GM12878 (cell line): Measurements from ENCODE around the gene TH. TPM values are rescaled to one million over a fixed set of nuclear protein-coding genes. Genes with fewer than 3 reads are reported as not detected.

ENCODE experiments used
- ATF7 ChIP-seq: fragments of 450-650 bp; IDR thresholded peaks from 2 replicates; pipeline ENCODE4 v1.6.1; 2016; ENCODE audit warnings: low read depth, mild to moderate bottlenecking
- E2F4 ChIP-seq: IDR thresholded peaks from 2 replicates; pipeline ENCODE4 v1.6.1; 2012; ENCODE audit warnings: low read depth, low read length, improper control_type of control experiment
- EGR1 ChIP-seq, 2 experiments: IDR thresholded peaks; 1 replicate in 1 of 2; 2 replicates in 1 of 2; pipeline ENCODE4 v1.6.1; 2011 to 2012; ENCODE audit warnings: low read depth in 2 of 2, low read length in 2 of 2, borderline replicate concordance in 1 of 2, mild to moderate bottlenecking in 1 of 2, moderate library complexity in 1 of 2
- LARP7 ChIP-seq: fragments of 450-650 bp; IDR thresholded peaks from 2 replicates; pipeline ENCODE4 v1.6.1; 2017; ENCODE audit warnings: mild to moderate bottlenecking
- MLLT1 ChIP-seq: fragments of 450-650 bp; IDR thresholded peaks from 2 replicates; pipeline ENCODE4 v1.6.1; 2016; ENCODE audit warnings: mild to moderate bottlenecking
- SMC3 ChIP-seq: IDR thresholded peaks from 2 replicates; pipeline ENCODE4 v1.6.1; 2011; ENCODE audit warnings: low read length, improper control_type of control experiment, borderline replicate concordance
- TCF7 ChIP-seq: IDR thresholded peaks from 2 replicates; pipeline ENCODE4 v1.6.1; 2014; ENCODE audit warnings: antibody characterized with exemption, borderline replicate concordance
- ZNF384 ChIP-seq: IDR thresholded peaks from 2 replicates; pipeline ENCODE4 v1.6.1; 2012; ENCODE audit warnings: low read depth, mild to moderate bottlenecking, low read length, improper control_type of control experiment, borderline replicate concordance
- polyA plus RNA-seq, 11 experiments: library from polyadenylated mRNA; depleted of rRNA in 4 of 11; unstranded in 6 of 11; stranded (reverse) in 5 of 11; fragments of >200 nt; fragmentation: Nextera tagmentation in 4 of 11; fragmentation: Illumina TruSeq in 1 of 11; extraction: Ambion mirVana in 4 of 11; extraction: Trizol in 1 of 11; gene quantifications; 1 replicate in 1 of 11; 2 replicates in 10 of 11; pipeline versions ENCODE4 v1.2.1 to v1.2.3, GENCODE V29; 2011 to 2016; ENCODE audit warnings: inconsistent platforms in 2 of 11, missing spikeins in 2 of 11, low read depth in 1 of 11
- total RNA-seq, 4 experiments: library from RNA; depleted of rRNA in 3 of 4; stranded (reverse); fragments of >200 nt in 3 of 4; fragmentation: Illumina TruSeq in 1 of 4; extraction: Trizol in 1 of 4; gene quantifications; 2 replicates each; pipeline versions ENCODE4 v1.2.1 to v1.2.3, GENCODE V29; 2013 to 2021
- TF ChIP-seq, protein P1 (sequence below): fragments of 450-650 bp; IDR thresholded peaks from 2 replicates; pipeline ENCODE4 v1.6.1; 2017; ENCODE audit warnings: mild to moderate bottlenecking, low read depth, inconsistent platforms; ENCODE audit not compliant: poor library complexity, severe bottlenecking

The TH gene
- total and polyA plus RNA-seq, 10 of the 15 experiments (the other 5 are each of a cell fraction or from before 2014, with no cell fraction given): not detected

DNA sequence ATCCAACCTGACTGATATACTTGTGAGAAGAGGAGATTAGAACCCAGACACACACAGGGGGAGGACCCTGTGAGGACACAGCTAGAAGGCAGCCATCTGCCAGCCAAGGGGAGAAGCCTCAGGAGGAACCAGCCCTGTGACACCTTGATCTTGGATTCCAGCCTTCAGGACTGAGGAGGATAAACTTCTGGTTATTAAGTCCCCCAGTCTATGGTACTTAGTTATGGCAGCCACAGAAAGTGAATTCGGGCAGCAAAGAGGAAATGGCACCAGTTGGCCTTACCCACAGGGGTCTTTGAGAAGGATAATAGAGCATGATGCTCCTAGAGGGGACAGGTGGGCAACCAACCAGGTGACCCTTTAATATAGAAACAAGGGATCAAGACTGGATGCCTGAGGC lies 49.4 kb upstream of the TH start (continued):
- TF ChIP-seq, protein P1, sequence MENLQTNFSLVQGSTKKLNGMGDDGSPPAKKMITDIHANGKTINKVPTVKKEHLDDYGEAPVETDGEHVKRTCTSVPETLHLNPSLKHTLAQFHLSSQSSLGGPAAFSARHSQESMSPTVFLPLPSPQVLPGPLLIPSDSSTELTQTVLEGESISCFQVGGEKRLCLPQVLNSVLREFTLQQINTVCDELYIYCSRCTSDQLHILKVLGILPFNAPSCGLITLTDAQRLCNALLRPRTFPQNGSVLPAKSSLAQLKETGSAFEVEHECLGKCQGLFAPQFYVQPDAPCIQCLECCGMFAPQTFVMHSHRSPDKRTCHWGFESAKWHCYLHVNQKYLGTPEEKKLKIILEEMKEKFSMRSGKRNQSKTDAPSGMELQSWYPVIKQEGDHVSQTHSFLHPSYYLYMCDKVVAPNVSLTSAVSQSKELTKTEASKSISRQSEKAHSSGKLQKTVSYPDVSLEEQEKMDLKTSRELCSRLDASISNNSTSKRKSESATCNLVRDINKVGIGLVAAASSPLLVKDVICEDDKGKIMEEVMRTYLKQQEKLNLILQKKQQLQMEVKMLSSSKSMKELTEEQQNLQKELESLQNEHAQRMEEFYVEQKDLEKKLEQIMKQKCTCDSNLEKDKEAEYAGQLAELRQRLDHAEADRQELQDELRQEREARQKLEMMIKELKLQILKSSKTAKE: no peak
- TF ChIP-seq LARP7 (no peak), E2F4 (no peak), SMC3 (no peak), EGR1 (IDR thresholded peaks at IDR 0.05; ENCODE audit: borderline replicate concordance in 1 of 2, low read depth in 2 of 2, low read length in 2 of 2) (no peak), TCF7 (no peak), MLLT1 (no peak), ZNF384 (no peak), ATF7 (no peak)
